SU-DHL-6 (cell line): ENCODE measurements around the gene PPFIA4.

Experiments
- H2AFZ ChIP-seq: fragments of 200-600 bp; sonication (generic); 2 replicates; pipeline ENCODE4 v1.6.1; 2014; ENCODE audit warnings: low read depth, mild to moderate bottlenecking, moderate library complexity, mixed read lengths, antibody characterized with exemption, low read length; ENCODE audit not compliant: severe bottlenecking
- H3F3A ChIP-seq: fragments of 200-600 bp; shearing (Covaris generic); 2 replicates; pipeline ENCODE4 v1.6.0; 2016; ENCODE audit warnings: antibody characterized with exemption, mild to moderate bottlenecking; ENCODE audit not compliant: insufficient read depth
- H3K27ac ChIP-seq: fragments of 200-600 bp; sonication (generic); 2 replicates; pipeline ENCODE4 v1.5.1; 2016; ENCODE audit warnings: low read depth, mild to moderate bottlenecking, low read length, moderate library complexity, mixed read lengths
- H3K27me3 ChIP-seq: fragments of 200-600 bp; sonication (generic), shearing (Covaris generic); 2 replicates; pipeline ENCODE4 v1.6.0; 2014; ENCODE audit warnings: mild to moderate bottlenecking, low read length
- H3K36me3 ChIP-seq: fragments of 200-600 bp; sonication (generic); 2 replicates; pipeline ENCODE4 v1.6.1; 2014; ENCODE audit warnings: mild to moderate bottlenecking, low read length, mixed read lengths
- H3K4me2 ChIP-seq: fragments of 300-600, 200-600 bp; shearing (Covaris generic), sonication (generic); 2 replicates; pipeline ENCODE4 v1.6.0; 2014; ENCODE audit warnings: low read length, low read depth, mild to moderate bottlenecking; ENCODE audit not compliant: poor library complexity, severe bottlenecking
- H3K4me3 ChIP-seq: fragments of 200-600 bp; sonication (generic); 2 replicates; pipeline ENCODE4 v1.5.1; 2014; ENCODE audit warnings: antibody characterized with exemption, low read length, mild to moderate bottlenecking, mixed read lengths; ENCODE audit not compliant: insufficient read depth, poor library complexity, severe bottlenecking
- H3K79me2 ChIP-seq: fragments of 200-600 bp; sonication (generic); 2 replicates; pipeline ENCODE4 v1.6.1; 2014; ENCODE audit warnings: mild to moderate bottlenecking, low read length, moderate library complexity; ENCODE audit not compliant: insufficient read depth
- H3K9ac ChIP-seq: fragments of 200-600 bp; sonication (generic); 2 replicates; pipeline ENCODE4 v1.7.0; 2014; ENCODE audit warnings: mild to moderate bottlenecking, low read length
- H3K9me2 ChIP-seq: fragments of 200-600 bp; sonication (generic); replicated peaks from 2 replicates; pipeline ENCODE4 v1.6.1; 2014; ENCODE audit warnings: low read length; ENCODE audit not compliant: insufficient read depth
- H3K9me3 ChIP-seq: fragments of 200-600 bp; sonication (generic); 2 replicates; pipeline ENCODE4 v1.6.1; 2014; ENCODE audit warnings: low read length, mixed read lengths; ENCODE audit not compliant: insufficient read depth
- H4K20me1 ChIP-seq: fragments of 200-600 bp; sonication (generic); 2 replicates; pipeline ENCODE4 v1.6.1; 2014; ENCODE audit warnings: low read depth, mild to moderate bottlenecking, antibody characterized with exemption, low read length, moderate library complexity, mixed read lengths
- CTCF ChIP-seq: fragments of 200-600 bp; sonication (generic); IDR thresholded peaks from one replicate; pipeline ENCODE4 v1.5.1; 2017; ENCODE audit warnings: antibody characterized with exemption, mild to moderate bottlenecking, low read length, moderate library complexity; ENCODE audit not compliant: insufficient read depth, poor library complexity, severe bottlenecking
- EZH2phosphoT487 ChIP-seq: fragments of 200-600 bp; sonication (generic), shearing (Covaris generic); conservative IDR thresholded peaks from 2 replicates; pipeline ENCODE4 v1.6.1; 2018; ENCODE audit warnings: mild to moderate bottlenecking, antibody characterized with exemption, low read length, moderate library complexity, mixed read lengths

Gene PPFIA4

GRCh38 chr1:203080456-203080855 lies 54.2 kb downstream of the PPFIA4 start:
- H3K9me3 ChIP-seq = no peaks in the 10 kb centered on the region
- H2AFZ ChIP-seq = no peak overlapping the region
- no peaks in the 10 kb centered on the region for H3K79me2 ChIP-seq
- H3K9me2 ChIP-seq = no peaks in the 10 kb centered on the region
- H4K20me1 ChIP-seq = no peaks in the 10 kb centered on the region
- H3K27ac ChIP-seq = no peak overlapping the region
- H3K9ac ChIP-seq = no peak overlapping the region
- no peak overlapping the region for H3K4me3 ChIP-seq
- H3K36me3 ChIP-seq = no peaks in the 10 kb centered on the region
- TF ChIP-seq CTCF (no peak), EZH2phosphoT487 (no peak)
- H3K4me2 ChIP-seq = no peak overlapping the region
- H3K27me3 ChIP-seq = no peaks in the 10 kb centered on the region
- no peaks in the 10 kb centered on the region for H3F3A ChIP-seq

GRCh38 chr1:203081465-203082230 lies 55.4 kb downstream of the PPFIA4 start:
- H3K9me2 ChIP-seq = no peaks in the 10 kb centered on the region
- H4K20me1 ChIP-seq = no peaks in the 10 kb centered on the region
- H3F3A ChIP-seq = no peaks in the 10 kb centered on the region
- no peak for TF ChIP-seq EZH2phosphoT487
- TF ChIP-seq CTCF = no peak
- no peaks in the 10 kb centered on the region for H3K9me3 ChIP-seq
- H3K9ac ChIP-seq = no peak overlapping the region
- no peaks in the 10 kb centered on the region for H3K79me2 ChIP-seq
- no peak overlapping the region for H3K4me3 ChIP-seq
- no peaks in the 10 kb centered on the region for H3K36me3 ChIP-seq
- no peak overlapping the region for H3K4me2 ChIP-seq
- H3K27me3 ChIP-seq = no peaks in the 10 kb centered on the region
- no peak overlapping the region for H3K27ac ChIP-seq
- no peak overlapping the region for H2AFZ ChIP-seq

DNA sequence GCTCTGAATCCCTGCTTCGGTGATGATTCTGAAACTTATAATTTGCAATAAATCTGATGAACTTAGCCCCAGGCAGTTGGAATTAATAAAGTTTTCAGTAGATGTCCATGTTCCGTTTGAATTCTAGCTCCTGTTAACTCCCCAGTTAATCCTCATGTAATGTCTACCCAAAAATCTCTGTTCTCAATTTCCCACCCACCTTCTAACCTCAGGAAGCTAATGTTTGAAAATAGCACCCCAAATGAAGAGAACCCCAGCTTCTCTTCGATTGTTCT lies 55.9 kb downstream of the PPFIA4 start:
- Histone ChIP-seq H3K9ac (no peak overlapping the region), H3K27me3 (no peaks in the 10 kb centered on the region), H3F3A (no peaks in the 10 kb centered on the region), H3K9me3 (no peaks in the 10 kb centered on the region), H4K20me1 (no peaks in the 10 kb centered on the region), H3K9me2 (no peaks in the 10 kb centered on the region), H3K4me3 (no peak overlapping the region), H3K79me2 (no peaks in the 10 kb centered on the region), H2AFZ (no peak overlapping the region), H3K27ac (no peak overlapping the region), H3K4me2 (no peak overlapping the region), H3K36me3 (no peaks in the 10 kb centered on the region)
- TF ChIP-seq EZH2phosphoT487 (no peak), CTCF (no peak)
